Endothelial cell (in vitro differentiated cells): Measurements from ENCODE around the gene PCDHGA9. TPM values are rescaled to one million over a fixed set of nuclear protein-coding genes. Genes with fewer than 3 reads are reported as not detected.

ENCODE experiments used
- DNase-seq: peaks from one replicate; pipeline ENCODE4 v3.0.0; 2021; ENCODE audit warnings: low spot score
- H3K27ac Mint-ChIP-seq: one replicate; pipeline ENCODE4 v1.8.0; 2021; ENCODE audit warnings: mixed read lengths, inconsistent platforms; ENCODE audit not compliant: unreplicated experiment
- H3K27me3 Mint-ChIP-seq: one replicate; pipeline ENCODE4 v1.8.0; 2021; ENCODE audit warnings: mild to moderate bottlenecking, moderate library complexity, mixed read lengths, inconsistent platforms; ENCODE audit not compliant: unreplicated experiment
- H3K36me3 Mint-ChIP-seq: one replicate; pipeline ENCODE4 v1.8.0; 2021; ENCODE audit warnings: mild to moderate bottlenecking, low read depth, mixed read lengths, inconsistent platforms; ENCODE audit not compliant: unreplicated experiment
- H3K4me1 Mint-ChIP-seq: one replicate; pipeline ENCODE4 v1.8.0; 2021; ENCODE audit warnings: mild to moderate bottlenecking, mixed read lengths, inconsistent platforms; ENCODE audit not compliant: unreplicated experiment
- H3K4me3 Mint-ChIP-seq: one replicate; pipeline ENCODE4 v1.8.0; 2021; ENCODE audit warnings: mild to moderate bottlenecking, mixed read lengths, inconsistent platforms; ENCODE audit not compliant: unreplicated experiment
- H3K9me3 Mint-ChIP-seq: one replicate; pipeline ENCODE4 v1.8.0; 2021; ENCODE audit warnings: mixed read lengths, inconsistent platforms; ENCODE audit not compliant: unreplicated experiment
- total RNA-seq: library from RNA; stranded (reverse); fragmentation: NEBNext Ultra II Directional; extraction: Animal tissue kit (Norgen Biotek cat#: 25700); gene quantifications from one replicate; pipeline ENCODE4 v1.2.1, GENCODE V29; 2021; ENCODE audit not compliant: unreplicated experiment
- TF ChIP-seq, protein P1 (sequence below): fragments of 200-600 bp; sonication (generic); IDR thresholded peaks from one replicate; pipeline ENCODE4 v1.5.0; 2021; ENCODE audit warnings: antibody characterized with exemption; ENCODE audit not compliant: unreplicated experiment

PCDHGA9 gene
- total RNA-seq, 1 donor from 2014 or later = 3.1 TPM

DNA sequence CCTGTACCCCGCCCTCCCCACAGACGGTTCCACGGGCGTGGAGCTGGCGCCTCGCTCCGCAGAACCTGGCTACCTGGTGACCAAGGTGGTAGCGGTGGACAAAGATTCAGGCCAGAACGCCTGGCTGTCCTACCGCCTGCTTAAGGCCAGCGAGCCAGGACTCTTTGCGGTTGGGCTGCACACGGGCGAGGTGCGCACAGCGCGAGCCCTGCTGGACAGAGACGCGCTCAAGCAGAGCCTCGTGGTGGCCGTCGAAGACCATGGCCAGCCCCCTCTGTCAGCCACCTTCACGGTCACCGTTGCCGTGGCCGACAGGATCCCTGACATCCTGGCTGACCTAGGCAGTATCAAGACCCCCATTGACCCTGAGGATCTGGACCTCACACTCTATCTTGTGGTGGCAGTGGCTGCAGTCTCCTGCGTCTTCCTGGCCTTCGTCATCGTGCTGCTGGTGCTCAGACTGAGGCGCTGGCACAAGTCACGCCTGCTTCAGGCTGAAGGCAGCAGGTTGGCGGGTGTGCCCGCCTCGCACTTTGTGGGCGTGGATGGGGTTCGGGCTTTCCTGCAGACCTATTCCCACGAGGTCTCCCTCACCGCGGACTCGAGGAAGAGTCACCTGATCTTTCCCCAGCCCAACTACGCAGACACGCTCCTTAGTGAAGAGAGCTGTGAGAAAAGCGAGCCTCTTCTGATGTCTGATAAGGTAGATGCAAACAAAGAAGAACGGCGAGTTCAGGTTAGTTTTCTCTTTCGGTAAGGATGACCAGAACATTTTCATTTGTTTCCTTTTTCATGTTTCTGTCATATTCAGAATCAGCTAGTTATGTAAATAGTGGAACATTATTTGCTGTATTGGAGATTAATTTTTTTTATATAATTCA is 36.3 kb upstream of the PCDHGA9 start:
- TF ChIP-seq, protein P1, sequence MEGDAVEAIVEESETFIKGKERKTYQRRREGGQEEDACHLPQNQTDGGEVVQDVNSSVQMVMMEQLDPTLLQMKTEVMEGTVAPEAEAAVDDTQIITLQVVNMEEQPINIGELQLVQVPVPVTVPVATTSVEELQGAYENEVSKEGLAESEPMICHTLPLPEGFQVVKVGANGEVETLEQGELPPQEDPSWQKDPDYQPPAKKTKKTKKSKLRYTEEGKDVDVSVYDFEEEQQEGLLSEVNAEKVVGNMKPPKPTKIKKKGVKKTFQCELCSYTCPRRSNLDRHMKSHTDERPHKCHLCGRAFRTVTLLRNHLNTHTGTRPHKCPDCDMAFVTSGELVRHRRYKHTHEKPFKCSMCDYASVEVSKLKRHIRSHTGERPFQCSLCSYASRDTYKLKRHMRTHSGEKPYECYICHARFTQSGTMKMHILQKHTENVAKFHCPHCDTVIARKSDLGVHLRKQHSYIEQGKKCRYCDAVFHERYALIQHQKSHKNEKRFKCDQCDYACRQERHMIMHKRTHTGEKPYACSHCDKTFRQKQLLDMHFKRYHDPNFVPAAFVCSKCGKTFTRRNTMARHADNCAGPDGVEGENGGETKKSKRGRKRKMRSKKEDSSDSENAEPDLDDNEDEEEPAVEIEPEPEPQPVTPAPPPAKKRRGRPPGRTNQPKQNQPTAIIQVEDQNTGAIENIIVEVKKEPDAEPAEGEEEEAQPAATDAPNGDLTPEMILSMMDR = no peak
- Mint-ChIP-seq H3K4me3 (peak overlapping the region; percentile 15), H3K36me3 (peaks cover 58% of the 10 kb centered on the region), H3K27ac (no peak overlapping the region), H3K4me1 (peaks cover 7% of the 10 kb centered on the region), H3K9me3 (peaks cover 31% of the 10 kb centered on the region), H3K27me3 (peaks cover 10% of the 10 kb centered on the region)
- DNase-seq = no peak

DNA sequence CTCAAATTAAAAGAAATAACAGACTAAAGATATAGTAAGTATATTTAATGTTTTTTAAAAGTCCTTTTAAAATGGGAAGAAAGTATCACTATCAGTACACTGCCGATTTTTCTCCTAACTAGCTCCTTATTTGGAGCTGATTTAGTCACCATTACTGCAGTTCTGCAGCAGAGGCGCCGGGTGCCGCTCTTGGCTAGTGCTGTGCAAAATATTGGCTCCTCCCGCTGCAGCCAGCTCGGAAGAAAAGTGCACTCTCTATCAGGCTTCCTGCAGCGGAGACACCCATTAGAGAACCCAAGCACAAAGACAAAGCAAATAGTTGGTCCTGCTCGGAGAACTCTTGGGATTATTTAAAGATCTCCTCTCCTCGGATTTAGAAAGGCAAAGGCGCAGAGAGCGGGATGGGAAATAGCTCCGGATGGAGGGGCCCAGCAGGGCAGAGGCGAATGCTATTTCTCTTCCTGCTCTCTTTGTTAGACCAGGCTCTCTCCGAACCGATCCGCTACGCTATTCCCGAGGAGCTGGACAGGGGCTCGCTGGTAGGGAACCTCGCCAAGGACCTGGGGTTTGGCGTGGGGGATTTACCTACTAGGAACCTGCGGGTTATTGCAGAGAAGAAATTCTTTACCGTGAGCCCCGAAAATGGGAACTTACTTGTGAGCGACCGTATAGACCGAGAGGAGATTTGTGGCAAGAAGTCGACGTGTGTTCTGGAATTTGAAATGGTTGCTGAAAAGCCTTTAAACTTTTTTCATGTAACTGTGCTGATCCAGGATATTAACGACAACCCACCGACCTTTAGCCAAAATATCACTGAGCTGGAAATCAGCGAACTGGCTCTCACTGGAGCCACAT is 32.4 kb upstream of the PCDHGA9 start, which contains the start of gene PCDHGB3:
Gene PCDHGB3 (plus strand): TSS at position 249 of the 855 bp plus-strand sequence. CDS start 153 bp downstream, at position 402.
- no peak within 1 kb of the TSS for H3K27ac Mint-ChIP-seq

DNA sequence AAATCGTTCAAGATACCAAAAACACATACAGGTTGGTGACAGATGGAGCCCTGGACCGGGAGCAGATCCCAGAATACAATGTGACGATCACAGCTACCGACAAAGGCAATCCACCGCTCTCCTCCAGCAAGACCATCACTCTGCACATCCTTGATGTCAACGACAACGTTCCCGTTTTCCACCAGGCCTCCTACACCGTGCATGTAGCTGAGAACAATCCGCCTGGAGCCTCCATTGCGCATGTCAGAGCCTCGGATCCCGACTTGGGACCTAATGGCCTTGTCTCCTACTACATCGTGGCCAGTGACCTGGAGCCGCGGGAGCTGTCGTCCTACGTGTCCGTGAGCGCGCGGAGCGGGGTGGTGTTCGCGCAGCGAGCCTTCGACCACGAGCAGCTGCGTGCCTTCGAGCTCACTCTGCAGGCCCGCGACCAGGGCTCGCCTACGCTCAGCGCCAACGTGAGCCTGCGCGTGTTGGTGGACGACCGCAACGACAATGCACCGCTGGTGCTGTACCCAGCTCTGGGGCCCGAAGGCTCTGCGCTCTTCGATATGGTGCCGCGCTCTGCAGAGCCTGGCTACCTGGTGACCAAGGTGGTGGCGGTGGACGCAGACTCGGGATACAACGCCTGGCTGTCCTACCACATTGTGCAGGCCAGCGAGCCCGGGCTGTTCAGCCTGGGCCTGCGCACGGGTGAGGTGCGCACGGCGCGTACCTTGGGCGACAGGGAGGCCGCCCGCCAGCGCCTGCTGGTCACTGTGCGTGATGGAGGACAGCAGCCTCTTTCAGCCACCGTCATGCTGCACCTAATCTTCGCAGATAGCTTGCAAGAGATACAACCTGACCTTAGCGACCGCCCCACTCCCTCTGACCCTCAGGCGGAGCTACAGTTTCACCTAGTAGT is 30.8 kb upstream of the PCDHGA9 start:
- no peak for DNase-seq
- Mint-ChIP-seq H3K4me1 (no peaks in the 10 kb centered on the region), H3K36me3 (peaks cover 55% of the 10 kb centered on the region), H3K9me3 (peaks cover 27% of the 10 kb centered on the region), H3K27me3 (peaks cover 2% of the 10 kb centered on the region), H3K4me3 (peak overlapping the region; percentile 83), H3K27ac (no peak overlapping the region)
- TF ChIP-seq, protein P1 = no peak

More for the DNA sequence above, 32.4 kb upstream of the PCDHGA9 start, which contains the start of gene PCDHGB3:
- peak within 1 kb of the TSS; percentile 76 for H3K4me3 Mint-ChIP-seq
- H3K9me3 Mint-ChIP-seq = peaks cover 28% of the 10 kb centered on the region
- no peak for DNase-seq
- TF ChIP-seq, protein P1 = no peak
- peaks cover 56% of the 10 kb centered on the region for H3K36me3 Mint-ChIP-seq
- no peaks in the 10 kb centered on the region for H3K4me1 Mint-ChIP-seq
- peaks cover 2% of the 10 kb centered on the region for H3K27me3 Mint-ChIP-seq

DNA sequence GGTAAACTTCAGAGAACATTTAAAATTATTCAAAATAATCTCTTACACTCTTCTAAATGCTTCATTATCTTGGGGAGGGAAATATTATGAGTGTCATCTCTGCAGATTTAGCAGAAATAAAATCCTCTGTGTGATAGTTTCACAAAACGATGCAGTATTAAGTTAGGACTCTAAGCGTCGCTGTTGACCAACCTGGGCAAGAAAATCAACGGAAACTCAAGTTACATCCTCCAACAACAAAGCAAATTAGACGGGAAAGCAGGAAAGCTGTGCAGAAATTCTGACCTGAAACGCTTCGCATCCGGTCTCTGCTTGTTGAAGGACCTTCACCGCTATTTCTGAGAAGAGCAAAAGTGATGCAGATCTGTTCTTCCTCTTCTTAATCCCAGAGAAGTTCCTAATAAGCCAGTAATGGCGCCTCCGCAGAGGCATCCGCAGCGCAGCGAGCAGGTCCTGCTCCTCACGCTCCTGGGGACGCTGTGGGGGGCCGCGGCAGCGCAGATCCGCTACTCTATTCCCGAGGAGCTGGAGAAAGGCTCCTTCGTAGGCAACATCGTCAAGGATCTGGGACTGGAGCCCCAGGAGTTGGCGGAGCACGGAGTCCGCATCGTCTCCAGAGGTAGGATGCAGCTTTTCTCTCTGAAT is 28.8 kb upstream of the PCDHGA9 start, which contains the start of gene PCDHGA6:
Gene PCDHGA6 (plus strand): TSS at position 219 of the 645 bp plus-strand sequence. CDS start 193 bp downstream, at position 412.
- peak within 1 kb of the TSS; percentile 73 for H3K4me3 Mint-ChIP-seq
- H3K9me3 Mint-ChIP-seq = peaks cover 27% of the 10 kb centered on the region

More for the DNA sequence above, 28.8 kb upstream of the PCDHGA9 start, which contains the start of gene PCDHGA6:
- H3K4me1 Mint-ChIP-seq = no peaks in the 10 kb centered on the region
- TF ChIP-seq, protein P1 = no peak
- H3K27me3 Mint-ChIP-seq = peaks cover 2% of the 10 kb centered on the region
- H3K36me3 Mint-ChIP-seq = peaks cover 62% of the 10 kb centered on the region
- H3K27ac Mint-ChIP-seq = no peak within 1 kb of the TSS
- no peak for DNase-seq
